Measurements from ENCODE around the gene SERGEF.
"Not testable (repeated sequence)": the region's sequence is repeated elsewhere in the genome, so short reads cannot be mapped to it uniquely, and the experiment has no call there.

SERGEF gene

GRCh38 chr11:18000128-18000527 lies 12.7 kb downstream of the SERGEF start:
- not testable (repeated sequence) for DNase-seq

DNA sequence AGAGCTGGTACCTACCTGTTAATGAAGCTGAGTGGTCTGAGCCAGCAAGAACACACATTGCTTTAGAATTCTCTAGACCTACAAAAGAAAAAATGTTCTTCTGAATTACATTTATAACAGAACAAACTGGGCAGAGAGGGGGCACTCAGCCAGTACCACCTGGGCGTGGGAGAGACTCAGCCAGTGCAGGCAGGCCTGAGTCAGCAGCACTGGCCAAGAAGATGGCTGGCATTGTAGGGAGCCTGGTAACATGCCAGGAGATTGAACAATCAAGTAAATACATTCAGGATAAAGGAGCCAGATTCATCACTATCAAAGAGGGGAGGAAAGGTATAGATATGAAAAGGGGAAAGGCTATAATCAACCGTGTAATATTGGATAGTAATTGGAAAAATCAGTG lies 19.9 kb downstream of the SERGEF start:
- no peak for DNase-seq

GRCh38 chr11:17991783-17992433 lies 20.9 kb downstream of the SERGEF start:
- DNase-seq = peak; percentile 26

DNA sequence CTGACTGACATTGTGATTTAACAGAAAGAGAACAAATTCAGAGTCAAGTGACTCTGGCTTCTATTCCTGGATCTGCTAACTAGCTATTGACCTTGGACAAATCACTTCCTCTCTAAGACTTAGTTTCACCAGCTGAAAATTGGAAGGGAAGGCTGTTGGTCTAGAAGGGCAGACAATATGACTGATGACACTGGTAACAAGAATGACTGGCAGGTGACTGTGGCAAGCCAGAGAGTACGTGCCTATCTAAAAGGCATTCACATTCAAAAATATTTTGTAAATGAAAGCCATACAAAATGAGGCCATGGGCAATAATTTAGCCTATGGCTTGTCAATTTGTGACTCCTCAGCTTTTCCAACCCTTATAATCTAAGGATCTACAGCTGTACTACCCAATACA lies 23.5 kb downstream of the SERGEF start:
- DNase-seq = no peak

GRCh38 chr11:17988465-17988864 lies 24.4 kb downstream of the SERGEF start:
- DNase-seq = no peak

DNA sequence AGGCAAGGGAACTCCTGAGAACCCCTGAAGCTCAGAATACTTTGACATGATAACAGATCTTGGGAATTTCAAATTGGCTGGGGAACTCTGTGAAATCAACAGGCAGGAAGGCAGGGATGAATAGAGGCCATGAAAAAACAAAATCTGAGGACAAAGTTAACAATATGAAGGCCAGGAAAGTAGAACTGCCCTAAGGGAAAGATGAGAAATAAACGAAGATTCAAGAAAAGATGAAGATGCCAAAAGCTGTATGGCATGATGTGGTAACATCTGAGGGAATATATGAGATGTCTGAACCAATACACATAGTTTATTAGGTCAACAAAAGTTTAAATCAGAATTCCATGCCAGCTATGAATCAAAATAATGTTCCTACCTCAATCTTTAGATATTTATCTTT lies 25.0 kb downstream of the SERGEF start:
- DNase-seq = no peak

- DNase-seq = no peak
Observed at GRCh38 chr11:17986711-17987220, 26.1 kb downstream of the SERGEF start.

GRCh38 chr11:17986007-17986710 lies 26.7 kb downstream of the SERGEF start:
- DNase-seq = no peak

DNA sequence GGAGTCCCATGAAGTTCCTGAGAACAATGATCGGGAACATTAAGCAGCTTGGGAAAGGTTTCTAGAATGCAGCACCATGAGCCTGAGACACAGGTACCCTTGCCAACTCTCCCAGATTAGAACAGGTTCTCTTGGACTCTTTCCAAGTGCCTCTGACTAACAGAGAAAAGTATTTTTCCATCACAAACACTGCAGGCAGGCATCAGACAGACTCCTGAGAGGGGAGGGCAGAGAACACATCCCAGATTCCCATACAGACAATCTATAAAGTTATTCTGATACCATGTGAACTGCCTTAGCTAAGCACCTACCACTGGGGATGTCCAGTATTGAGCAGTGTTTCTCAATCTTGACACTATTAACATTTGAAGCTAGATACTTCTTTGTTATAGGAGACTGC lies 27.3 kb downstream of the SERGEF start:
- no peak for DNase-seq

DNA sequence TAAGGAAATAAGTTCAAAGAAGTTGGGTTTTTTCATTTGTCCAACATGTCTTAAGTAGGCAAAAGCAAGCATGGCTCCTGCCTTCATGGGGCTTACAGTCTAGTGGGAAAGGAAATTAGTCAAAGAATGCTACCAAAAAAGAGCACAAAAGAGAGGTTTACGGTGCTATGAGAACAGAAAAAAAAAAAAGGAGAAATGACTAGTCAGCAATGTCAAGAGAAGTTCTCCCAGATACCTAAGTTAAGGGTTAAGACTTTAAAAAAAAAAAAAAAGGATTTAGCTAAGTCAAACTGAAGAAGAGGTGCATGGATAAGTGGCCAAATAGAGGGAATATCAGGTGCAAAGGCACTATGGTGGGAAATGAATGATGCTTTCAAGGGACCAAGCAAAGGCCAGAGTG lies 29.3 kb downstream of the SERGEF start:
- DNase-seq = no peak

GRCh38 chr11:17979770-17980371 lies 33.0 kb downstream of the SERGEF start:
- DNase-seq = no peak

DNA sequence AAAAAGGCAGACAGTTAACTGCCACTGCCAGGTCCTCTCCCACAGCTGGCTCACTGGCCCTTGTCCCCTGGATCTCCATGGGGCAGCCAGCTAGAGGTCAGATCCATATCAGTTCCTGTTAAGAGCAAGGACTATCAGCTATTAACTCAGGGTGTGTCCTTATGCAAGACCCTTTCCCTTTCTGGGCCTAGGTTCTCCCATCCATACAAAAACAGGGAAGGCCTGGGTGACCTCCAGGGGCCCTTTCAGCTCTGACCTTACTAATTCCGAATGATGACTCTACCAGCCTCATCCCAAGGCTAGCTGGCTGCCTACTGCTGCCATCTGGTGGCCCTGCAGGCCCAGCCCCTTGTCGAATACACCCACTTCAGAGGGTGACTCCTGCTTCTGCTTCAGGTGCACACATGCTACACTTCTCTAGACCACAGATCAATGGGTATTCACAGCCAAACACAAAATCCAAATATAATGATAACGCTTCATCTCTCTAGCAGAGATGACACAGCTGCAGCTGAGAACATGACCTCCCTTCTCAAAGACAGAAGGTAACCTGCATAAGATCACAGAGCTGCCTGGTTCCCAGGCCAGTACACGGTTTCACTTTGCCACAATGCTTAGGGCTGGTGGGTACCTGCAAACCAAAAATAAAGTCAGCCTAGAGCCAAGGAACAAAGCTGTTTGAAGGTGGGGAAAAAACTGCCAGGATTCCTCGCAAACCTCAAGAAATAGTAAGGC lies 34.1 kb downstream of the SERGEF start:
- no peak for DNase-seq

DNA sequence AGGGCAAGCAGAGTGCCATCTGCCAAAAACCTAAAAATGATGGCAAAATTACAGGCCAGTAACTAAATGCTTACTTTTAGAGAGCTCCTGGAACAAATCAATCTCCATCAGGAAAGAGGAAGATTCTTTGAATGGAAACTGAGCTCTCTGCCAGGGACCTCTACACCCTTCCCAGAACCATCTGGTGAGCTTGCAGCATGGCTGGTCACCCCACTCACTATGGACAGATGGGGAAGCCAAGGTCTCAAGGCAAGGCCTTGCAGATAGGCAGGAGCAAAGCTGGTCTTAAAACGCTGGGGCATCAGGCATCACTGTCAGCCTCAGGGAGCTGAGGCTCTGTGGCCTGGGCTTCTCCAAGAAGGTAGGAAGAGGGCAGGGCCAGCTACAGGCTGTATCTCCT lies 36.2 kb downstream of the SERGEF start:
- no peak for DNase-seq

- DNase-seq = no peak
Observed at GRCh38 chr11:17974246-17974645, 38.6 kb downstream of the SERGEF start.

DNA sequence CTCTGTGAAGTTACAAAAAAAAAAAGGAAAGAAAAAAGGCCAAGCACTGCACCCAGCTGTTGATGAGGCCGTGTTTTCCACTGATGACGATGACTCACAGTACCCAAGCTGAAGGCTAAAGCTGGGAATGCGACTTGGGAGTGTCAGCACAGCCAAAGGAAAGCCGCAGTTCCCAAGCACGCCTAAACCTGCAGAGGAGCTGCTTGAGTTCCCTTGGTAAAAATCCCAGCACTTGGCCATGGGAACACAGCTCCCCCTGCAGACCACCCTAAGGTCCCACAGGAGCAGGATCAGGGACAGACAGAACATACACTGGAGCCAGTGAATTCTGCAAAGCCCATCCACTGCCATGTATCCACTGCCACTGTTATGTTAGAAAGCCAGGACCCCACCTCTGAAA lies 39.9 kb downstream of the SERGEF start:
- no peak for DNase-seq

- DNase-seq = no peak
Observed at GRCh38 chr11:17968206-17968605, 44.6 kb downstream of the SERGEF start.

DNA sequence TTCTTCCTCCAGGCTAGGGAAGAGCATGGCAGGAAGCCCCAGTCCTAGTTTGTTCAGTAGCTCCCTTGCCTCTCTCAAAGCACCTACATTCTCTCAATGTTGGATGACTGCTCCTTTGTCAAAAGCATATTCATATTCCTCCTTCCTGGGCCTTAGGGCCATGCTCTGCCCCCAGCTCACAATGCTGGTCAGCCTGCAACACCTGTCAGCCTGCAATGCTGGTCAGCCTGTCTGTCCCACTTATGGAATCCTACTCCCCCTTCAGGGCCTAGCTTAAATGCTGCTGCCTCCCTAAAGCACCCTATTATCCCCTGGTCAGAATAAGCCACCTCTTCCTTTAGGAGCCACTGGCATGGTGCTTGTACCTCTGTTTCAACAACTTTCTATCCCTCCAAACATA lies 45.2 kb downstream of the SERGEF start:
- DNase-seq = no peak

DNA sequence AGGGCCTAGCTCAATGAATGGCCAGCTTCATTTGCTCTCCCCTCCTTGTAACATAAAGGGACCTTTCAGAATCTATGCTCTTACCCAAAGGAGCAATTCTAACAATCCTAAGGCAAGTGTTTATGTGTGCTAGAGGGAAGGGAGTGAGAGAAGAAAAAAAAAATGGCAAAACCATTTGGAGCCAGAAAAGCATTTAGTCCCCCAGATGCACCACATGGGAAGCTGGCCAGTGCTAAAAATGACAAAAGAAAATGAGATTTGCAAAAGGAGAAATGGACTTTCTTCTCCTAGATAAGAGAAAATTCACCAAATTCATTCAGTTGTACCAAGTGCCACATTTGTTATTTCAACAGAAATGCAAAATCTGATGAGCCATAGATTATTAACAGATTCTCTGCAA lies 52.8 kb downstream of the SERGEF start:
- no peak for DNase-seq

GRCh38 chr11:17958446-17958845 lies 54.4 kb downstream of the SERGEF start:
- DNase-seq = no peak

DNA sequence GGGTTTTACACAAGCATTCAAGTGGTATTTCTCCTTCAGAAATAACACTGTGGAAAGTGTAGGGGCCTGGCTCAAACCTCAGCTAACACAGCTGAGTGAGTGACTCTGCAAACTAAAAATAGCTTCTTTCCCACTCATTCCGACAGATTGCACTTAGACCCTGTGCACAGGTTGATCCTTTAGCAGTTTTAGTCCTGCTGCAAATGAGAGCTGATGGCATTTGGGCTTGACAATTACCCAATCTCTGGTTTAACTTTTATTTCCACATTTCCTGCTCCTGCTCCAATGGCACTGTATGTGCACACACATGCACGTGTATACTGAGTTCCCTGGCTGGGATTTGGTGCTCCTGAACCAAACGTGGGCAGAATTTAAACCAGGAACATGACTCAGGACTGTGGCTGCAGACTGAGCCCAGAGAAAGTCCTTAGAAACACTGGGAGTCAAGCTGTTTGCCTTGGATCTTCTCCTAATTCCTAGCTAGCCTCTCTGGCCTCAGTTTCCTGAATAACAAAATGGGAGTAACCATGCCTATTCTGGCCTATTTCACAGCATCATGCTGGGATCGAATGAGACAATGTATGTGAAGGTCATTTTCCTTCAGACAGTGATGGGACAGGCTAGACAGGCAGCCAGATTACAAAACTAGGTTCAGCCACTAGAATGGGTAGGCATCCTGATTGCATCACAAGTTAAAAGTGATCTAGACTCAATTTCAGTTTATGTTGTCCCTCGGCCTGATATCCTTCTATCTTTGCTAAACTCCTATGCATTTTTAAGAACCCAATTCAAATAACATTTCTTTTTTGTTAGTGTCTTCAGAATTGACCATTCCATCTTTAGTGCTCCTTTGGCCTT lies 58.2 kb downstream of the SERGEF start:
- DNase-seq = no peak

- no peak for DNase-seq
Observed at GRCh38 chr11:17952487-17952886, 60.4 kb downstream of the SERGEF start.

- DNase-seq = no peak
Observed at GRCh38 chr11:17951685-17952388, 61.0 kb downstream of the SERGEF start.
